ENCODE results near the gene POU3F2. TPM values are rescaled to one million over a fixed set of nuclear protein-coding genes. Genes with fewer than 3 reads are reported as not detected.

The POU3F2 gene
- total and polyA plus RNA-seq, 2 donors (not counting 3 experiments of a cell fraction or from before 2014, with no cell fraction given): not detected

DNA sequence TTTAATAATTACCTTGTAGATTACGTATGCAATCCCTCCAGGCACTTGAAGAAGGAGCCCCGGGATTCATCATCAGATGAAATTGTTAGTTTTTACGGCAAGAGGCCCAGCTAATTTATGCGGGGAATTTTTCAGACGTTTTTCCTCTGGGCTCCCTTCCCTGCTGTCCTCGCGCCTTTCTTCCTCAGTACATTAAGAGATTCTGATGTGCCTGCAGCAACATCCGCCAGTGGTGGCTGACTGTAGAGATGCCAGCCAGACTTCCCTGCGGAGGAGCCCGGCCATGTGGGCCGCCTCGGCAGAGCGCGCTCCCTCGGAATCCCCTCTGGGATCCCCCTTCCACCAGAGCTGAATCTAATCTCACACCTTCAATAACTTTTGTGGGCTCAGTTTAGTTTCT is 46.4 kb upstream of the POU3F2 start:
- no peak overlapping the region for H3K4me3 ChIP-seq (replicated peaks in 1 of 3; ENCODE audit: insufficient read depth in 1 of 3, low read depth in 1 of 3, low read length in 3 of 3)
- DNase-seq (ENCODE audit: low read depth, low spot score) (no peak), FAIRE-seq (no peak)
- H3K9ac ChIP-seq (replicated peaks; ENCODE audit: extremely low read depth, insufficient read depth, low read length): no peak overlapping the region
- ChIA-PET CTCF (no interaction called here), POLR2A (no interaction called here)
- H2AFZ ChIP-seq (ENCODE audit: low read depth, low read length): no peak overlapping the region
- no peaks in the 10 kb centered on the region for H3K36me3 ChIP-seq (ENCODE audit: control insufficient read depth in 2 of 2, extremely low read depth in 1 of 2, insufficient read depth in 2 of 2, low read length in 2 of 2)
- H3K27ac ChIP-seq (ENCODE audit: insufficient read depth, low read depth, low read length): no peak overlapping the region
- TF ChIP-seq, protein P1, sequence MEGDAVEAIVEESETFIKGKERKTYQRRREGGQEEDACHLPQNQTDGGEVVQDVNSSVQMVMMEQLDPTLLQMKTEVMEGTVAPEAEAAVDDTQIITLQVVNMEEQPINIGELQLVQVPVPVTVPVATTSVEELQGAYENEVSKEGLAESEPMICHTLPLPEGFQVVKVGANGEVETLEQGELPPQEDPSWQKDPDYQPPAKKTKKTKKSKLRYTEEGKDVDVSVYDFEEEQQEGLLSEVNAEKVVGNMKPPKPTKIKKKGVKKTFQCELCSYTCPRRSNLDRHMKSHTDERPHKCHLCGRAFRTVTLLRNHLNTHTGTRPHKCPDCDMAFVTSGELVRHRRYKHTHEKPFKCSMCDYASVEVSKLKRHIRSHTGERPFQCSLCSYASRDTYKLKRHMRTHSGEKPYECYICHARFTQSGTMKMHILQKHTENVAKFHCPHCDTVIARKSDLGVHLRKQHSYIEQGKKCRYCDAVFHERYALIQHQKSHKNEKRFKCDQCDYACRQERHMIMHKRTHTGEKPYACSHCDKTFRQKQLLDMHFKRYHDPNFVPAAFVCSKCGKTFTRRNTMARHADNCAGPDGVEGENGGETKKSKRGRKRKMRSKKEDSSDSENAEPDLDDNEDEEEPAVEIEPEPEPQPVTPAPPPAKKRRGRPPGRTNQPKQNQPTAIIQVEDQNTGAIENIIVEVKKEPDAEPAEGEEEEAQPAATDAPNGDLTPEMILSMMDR (IDR thresholded peaks at IDR 0.05; ENCODE audit: extremely low read depth in 1 of 2, insufficient read depth in 1 of 2, low read depth in 1 of 2, low read length in 2 of 2): no peak
- no peak for TF ChIP-seq POLR2AphosphoS5 (IDR thresholded peaks at IDR 0.05; ENCODE audit: insufficient read depth, low read depth, low read length)
- TF ChIP-seq GATA2 (IDR thresholded peaks at IDR 0.05; ENCODE audit: insufficient read depth, insufficient read length, low read depth, low read length): no peak
- no peak for TF ChIP-seq POLR2A (IDR thresholded peaks at IDR 0.05; ENCODE audit: low read depth, low read length)
- TF ChIP-seq EZH2 (IDR thresholded peaks at IDR 0.05; ENCODE audit: borderline replicate concordance, low read depth, low read length, severe bottlenecking): no peak
- no peak for TF ChIP-seq MYC (IDR thresholded peaks at IDR 0.05; ENCODE audit: low read depth, low read length)
- no peak for TF ChIP-seq JUN (IDR thresholded peaks at IDR 0.05; ENCODE audit: borderline replicate concordance, insufficient read depth, insufficient read length, low read depth)
- no peak for TF ChIP-seq FOS (IDR thresholded peaks at IDR 0.05; ENCODE audit: borderline replicate concordance, insufficient read depth, low read length)
- TF ChIP-seq, protein P2, sequence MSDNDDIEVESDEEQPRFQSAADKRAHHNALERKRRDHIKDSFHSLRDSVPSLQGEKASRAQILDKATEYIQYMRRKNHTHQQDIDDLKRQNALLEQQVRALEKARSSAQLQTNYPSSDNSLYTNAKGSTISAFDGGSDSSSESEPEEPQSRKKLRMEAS (IDR thresholded peaks at IDR 0.05; ENCODE audit: insufficient read depth, insufficient read length): no peak
- H3K79me2 ChIP-seq (ENCODE audit: control insufficient read depth, insufficient read depth, low read length): no peaks in the 10 kb centered on the region
- H3K27me3 ChIP-seq (ENCODE audit: control insufficient read depth in 2 of 2, insufficient read depth in 2 of 2, low read length in 2 of 2): no peaks in the 10 kb centered on the region
- H3K4me2 ChIP-seq (ENCODE audit: insufficient read depth, low read length): no peak overlapping the region
- H3K9me3 ChIP-seq (replicated peaks; ENCODE audit: control insufficient read depth, insufficient read depth, low read length): no peaks in the 10 kb centered on the region
- no TSS peak for BruUV-seq (replicated peaks)
- H3K9me1 ChIP-seq (replicated peaks; ENCODE audit: control insufficient read depth, extremely low read depth, insufficient read depth, low read length): no peaks in the 10 kb centered on the region
- intact Hi-C loops (cut with micrococcal nuclease) (no loop called here), dilution Hi-C loops (cut with MboI; ENCODE audit: extremely low pct_ligation_motif_present, low sequenced_read_pairs) (no loop called here)
- H3K4me1 ChIP-seq (ENCODE audit: control insufficient read depth, extremely low read depth, insufficient read depth, low read length): no peaks in the 10 kb centered on the region
- no peaks in the 10 kb centered on the region for H4K20me1 ChIP-seq (replicated peaks; ENCODE audit: control insufficient read depth, extremely low read depth, insufficient read depth, low read length)

All from endothelial cell of umbilical vein (primary cell).